Fibroblast of skin of left biceps (primary cell): Measurements from ENCODE around the gene TAAR6.
"Not testable (repeated sequence)": the region's sequence is repeated elsewhere in the genome, so short reads cannot be mapped to it uniquely, and the experiment has no call there.

Experiments
- DNase-seq, 2 experiments: peaks; one replicate each; pipeline ENCODE4 v3.0.0-alpha.2; 2013; ENCODE audit warnings: low read depth in 2 of 2

The TAAR6 gene

GRCh38 chr6:132589454-132589853 lies 19.3 kb downstream of the TAAR6 start, which contains the start of gene TAAR5:
TAAR5 (minus strand) TSS chr6:132589741; CDS start chr6:132589686, 55 bp downstream.
- DNase-seq: no peak

GRCh38 chr6:132590362-132590761 lies 20.2 kb downstream of the TAAR6 start:
- DNase-seq: no peak

DNA sequence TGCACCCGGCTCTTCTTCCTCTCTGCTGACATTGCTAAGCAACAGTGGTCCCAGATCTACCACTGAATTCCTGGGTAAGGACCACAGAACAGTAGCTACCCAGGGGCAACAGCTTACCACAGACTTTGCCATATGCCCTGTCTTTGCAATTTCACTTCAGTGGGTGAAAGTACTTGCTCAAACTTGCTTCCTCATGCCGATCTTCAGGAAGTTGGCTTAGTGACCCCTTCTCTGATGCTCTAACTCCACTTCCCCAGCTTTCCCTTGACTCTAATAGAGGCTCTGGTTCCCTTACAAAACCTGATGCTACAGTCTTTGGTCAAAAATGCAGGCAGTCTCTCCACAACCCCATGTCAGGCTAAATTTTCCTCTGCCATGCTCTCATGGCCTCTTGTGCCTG lies 22.7 kb downstream of the TAAR6 start:
- no peak for DNase-seq

GRCh38 chr6:132596201-132596600 lies 26.1 kb downstream of the TAAR6 start:
- DNase-seq: no peak

GRCh38 chr6:132598473-132598872 lies 28.4 kb downstream of the TAAR6 start:
- no peak for DNase-seq

DNA sequence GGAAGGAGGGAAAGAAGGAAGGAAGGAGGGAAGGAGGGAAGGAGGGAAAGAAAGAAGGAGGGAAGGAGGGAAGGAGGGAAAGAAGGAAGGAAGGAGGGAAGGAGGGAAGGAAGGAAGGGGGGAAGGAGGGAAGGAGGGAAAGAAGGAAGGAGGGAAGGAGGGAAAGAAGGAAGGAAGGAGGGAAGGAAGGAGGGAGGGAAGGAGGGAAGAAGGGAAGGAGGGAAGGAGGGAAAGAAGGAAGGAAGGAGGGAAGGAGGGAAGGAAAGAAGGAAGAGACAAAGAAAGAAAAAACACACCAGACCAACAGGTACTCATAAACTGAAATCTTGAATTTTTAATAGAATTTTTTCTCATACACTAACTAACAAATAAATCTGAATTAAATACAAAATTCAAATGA lies 30.8 kb downstream of the TAAR6 start:
- DNase-seq: not testable (repeated sequence)

DNA sequence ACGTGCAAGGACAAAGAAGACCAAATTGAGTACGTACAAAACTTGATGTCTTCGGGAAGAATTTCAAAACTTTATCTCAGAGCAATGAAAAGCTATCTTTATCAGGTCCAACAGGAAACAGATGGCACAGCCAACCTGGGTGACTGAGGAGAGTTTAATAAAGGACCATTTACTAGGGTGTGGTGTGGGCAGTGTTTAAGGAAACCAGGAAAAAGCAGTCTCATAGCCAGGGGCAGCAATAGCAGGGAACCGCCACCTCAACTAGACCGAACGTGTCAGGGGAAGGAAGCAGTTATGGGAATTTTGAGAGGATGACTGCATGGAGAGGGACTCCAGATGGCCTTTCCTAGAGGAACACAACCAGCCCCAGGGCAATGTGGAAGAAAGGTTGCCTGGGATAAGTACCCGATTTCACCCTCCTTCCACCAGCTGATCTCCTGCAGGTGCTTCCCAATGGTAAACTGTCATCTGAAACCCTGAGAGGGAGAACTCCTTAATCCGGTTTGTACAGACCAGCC lies 34.6 kb downstream of the TAAR6 start:
- no peak for DNase-seq

- DNase-seq: no peak
Measured at GRCh38 chr6:132607544-132608233, 37.6 kb downstream of the TAAR6 start.

- DNase-seq: no peak
Measured at GRCh38 chr6:132611616-132612015, 41.5 kb downstream of the TAAR6 start.

DNA sequence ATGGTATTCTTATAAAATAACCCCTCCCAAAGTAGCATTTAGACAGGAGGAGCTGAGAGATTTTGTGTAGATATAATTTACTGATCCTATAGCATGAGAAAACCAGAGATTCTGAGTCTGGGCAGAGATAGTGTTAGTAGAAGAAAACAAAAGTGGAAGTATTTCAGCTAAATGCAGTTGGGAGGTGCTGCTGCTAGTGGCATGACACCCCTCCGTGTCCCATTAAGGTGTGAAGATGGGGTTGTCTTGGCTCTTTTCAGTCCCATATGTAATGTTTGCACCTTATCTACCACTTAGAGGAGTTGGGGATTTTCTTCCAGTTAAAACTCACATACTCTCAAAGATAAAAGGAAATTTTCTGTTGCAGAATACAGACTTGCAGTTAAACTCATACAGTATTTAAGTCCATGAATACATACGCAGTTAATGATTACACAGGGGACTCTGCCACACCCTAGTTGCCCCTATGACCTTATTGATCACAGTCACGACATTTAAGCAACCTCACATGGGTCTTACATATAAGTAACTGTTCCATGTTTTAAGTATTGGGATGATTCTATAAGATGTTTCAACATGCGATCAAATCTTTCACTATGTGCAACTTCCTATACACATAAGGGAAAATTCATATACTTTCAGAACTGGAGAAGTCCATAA lies 42.5 kb downstream of the TAAR6 start:
- no peak for DNase-seq

- DNase-seq: no peak
Measured at GRCh38 chr6:132614554-132614953, 44.4 kb downstream of the TAAR6 start.

- DNase-seq: no peak
Measured at GRCh38 chr6:132616677-132617076, 46.6 kb downstream of the TAAR6 start.
